Activated naive CD8-positive, alpha-beta T cell treated with anti-CD3 and anti-CD28 coated beads, Interleukin-2, amount 10 ng/mL, durations not matched to agents 7 days and 5 days (primary cell): Measurements from ENCODE around the gene KAT2A. TPM values are rescaled to one million over a fixed set of nuclear protein-coding genes. Genes with fewer than 3 reads are reported as not detected.
A peak's percentile ranks its signal among the peaks of the same experiment; 100 is the strongest.
"Not testable (repeated sequence)": the region's sequence is repeated elsewhere in the genome, so short reads cannot be mapped to it uniquely, and the experiment has no call there.

Experiments
- ATAC-seq: fragments of 150-1000 bp; cut with Tn5 transposase; one replicate; pipeline ENCODE4 v1.10.0; 2021; ENCODE audit warnings: low read depth, moderate library complexity
- POLR2A ChIA-PET: fragments of 350-600 bp; sonication (Branson Sonifier 250); formaldehyde crosslinking; loops from one replicate; lab custom pipeline; 2021; ENCODE audit warnings: antibody characterized with exemption; lab: Charles Lee
- DNase-seq: peaks from one replicate; pipeline ENCODE4 v3.0.0; 2021
- H3K27ac Mint-ChIP-seq: one replicate; pipeline ENCODE4 v1.8.0; 2022; ENCODE audit warnings: mild to moderate bottlenecking, mixed read lengths
- H3K27me3 Mint-ChIP-seq: one replicate; pipeline ENCODE4 v1.8.0; 2022; ENCODE audit warnings: mild to moderate bottlenecking, moderate library complexity, mixed read lengths
- H3K36me3 Mint-ChIP-seq: one replicate; pipeline ENCODE4 v1.8.0; 2021; ENCODE audit warnings: mild to moderate bottlenecking, mixed read lengths
- H3K4me1 Mint-ChIP-seq: one replicate; pipeline ENCODE4 v1.8.0; 2021; ENCODE audit warnings: mixed read lengths
- H3K4me3 Mint-ChIP-seq: one replicate; pipeline ENCODE4 v1.8.0; 2022; ENCODE audit warnings: mild to moderate bottlenecking, moderate library complexity, mixed read lengths
- H3K9me3 Mint-ChIP-seq: one replicate; pipeline ENCODE4 v1.8.0; 2021; ENCODE audit warnings: mixed read lengths
- total RNA-seq, 2 experiments: library from RNA; stranded (reverse); gene quantifications; one replicate each; pipeline ENCODE4 v1.2.3, GENCODE V29; 2021

KAT2A gene
- total RNA-seq, 2 experiments from 2014 or later, result 45.1 to 46.9 TPM

DNA sequence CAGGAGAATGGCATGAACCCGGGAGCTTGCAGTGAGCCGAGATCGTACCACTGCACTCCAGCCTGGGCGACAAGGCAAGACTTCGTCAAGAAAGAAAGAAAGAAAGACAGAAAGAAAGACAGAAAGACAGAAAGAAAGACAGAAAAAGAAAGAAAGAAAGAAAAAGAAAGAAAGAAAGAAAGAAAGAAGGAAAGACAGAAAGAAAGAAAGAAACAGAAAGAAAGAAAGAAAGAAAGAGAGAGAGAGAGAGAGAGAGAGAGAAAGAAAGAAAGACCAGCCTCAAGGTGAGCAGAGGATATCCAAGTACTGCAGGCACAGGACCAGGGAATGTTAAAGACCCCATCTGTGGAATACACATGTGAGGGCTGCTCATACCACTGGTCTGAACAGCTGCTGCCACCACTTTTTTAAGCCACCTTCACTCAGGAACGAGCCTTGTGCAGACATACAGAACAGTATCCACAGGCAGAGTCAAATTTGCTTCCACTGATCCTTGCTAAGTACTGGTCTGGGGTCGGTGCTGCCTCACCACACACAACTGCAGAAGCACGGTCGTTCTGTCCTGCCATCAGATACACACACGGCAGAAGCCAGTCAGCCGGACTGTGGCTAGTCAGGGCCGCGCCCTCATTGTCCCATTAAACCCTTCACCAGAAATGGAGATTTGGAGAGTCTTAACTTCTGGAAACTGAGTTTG lies 25.9 kb upstream of the KAT2A start:
- POLR2A ChIA-PET, result no interaction called here
- H3K9me3 Mint-ChIP-seq, result no peaks in the 10 kb centered on the region
- H3K4me3 Mint-ChIP-seq, result no peak overlapping the region
- peaks cover 8% of the 10 kb centered on the region for H3K36me3 Mint-ChIP-seq
- peaks cover 13% of the 10 kb centered on the region for H3K4me1 Mint-ChIP-seq
- ATAC-seq (no peak), DNase-seq (no peak)
- no peak overlapping the region for H3K27ac Mint-ChIP-seq
- no peaks in the 10 kb centered on the region for H3K27me3 Mint-ChIP-seq

DNA sequence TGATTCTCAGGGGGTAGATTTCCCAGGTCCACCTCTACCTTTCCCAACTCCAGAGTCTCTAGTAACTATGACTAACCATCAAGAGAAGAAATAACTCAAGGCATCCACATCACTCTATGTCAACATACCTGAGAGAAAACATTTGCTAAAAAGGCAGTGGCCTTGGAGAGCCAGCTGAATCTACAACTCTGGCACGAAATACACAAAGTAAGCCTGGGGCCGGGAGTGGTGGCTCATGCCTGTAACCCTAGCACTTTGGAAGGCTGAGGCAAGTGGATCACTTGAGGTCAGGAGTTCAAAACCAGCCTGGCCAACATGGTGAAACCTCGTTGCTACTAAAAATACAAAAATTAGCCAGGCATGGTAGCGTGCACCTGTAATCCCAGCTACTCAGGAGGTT lies 22.0 kb upstream of the KAT2A start:
- H3K27ac Mint-ChIP-seq, DNase-seq, H3K4me1 Mint-ChIP-seq: not testable (repeated sequence)

DNA sequence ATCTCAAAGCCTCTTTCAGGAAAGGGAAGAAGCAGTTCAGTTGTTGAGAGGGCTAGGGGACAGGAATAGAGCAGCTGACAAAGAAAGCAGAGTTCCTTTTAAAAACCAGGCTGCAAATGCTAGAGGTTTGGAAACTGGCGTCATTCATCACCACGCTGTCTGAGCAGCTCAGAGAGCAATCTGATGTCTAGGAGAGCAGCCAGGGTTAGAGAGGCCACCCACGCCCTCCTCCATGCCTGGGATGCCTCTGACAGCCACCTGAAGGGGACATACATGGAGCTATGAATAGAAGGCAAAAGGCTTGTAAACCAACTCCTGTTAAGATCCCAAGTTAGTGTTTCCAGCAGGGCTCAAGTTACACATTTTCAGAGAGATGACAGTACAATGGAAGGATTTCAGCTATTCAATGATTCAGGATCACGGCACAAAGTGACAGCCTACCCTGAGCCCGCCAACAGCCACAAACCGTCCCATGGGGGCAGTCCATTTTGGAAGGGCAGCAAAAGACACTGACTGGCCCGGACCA lies 21.3 kb upstream of the KAT2A start:
- Mint-ChIP-seq H3K27me3 (no peaks in the 10 kb centered on the region), H3K9me3 (no peaks in the 10 kb centered on the region), H3K27ac (no peak overlapping the region), H3K4me3 (no peak overlapping the region), H3K36me3 (peaks cover 12% of the 10 kb centered on the region), H3K4me1 (peaks cover 5% of the 10 kb centered on the region)
- ATAC-seq (no peak), DNase-seq (no peak)
- POLR2A ChIA-PET, result interaction anchor here (0.6 kb wide), 1 partner anchor 152 kb away, joined by 3 read pairs; no protein-coding TSS in a partner anchor

More for the DNA sequence above, 22.0 kb upstream of the KAT2A start:
- peaks cover 14% of the 10 kb centered on the region for H3K36me3 Mint-ChIP-seq
- H3K27me3 Mint-ChIP-seq, POLR2A ChIA-PET, H3K4me3 Mint-ChIP-seq, ATAC-seq, H3K9me3 Mint-ChIP-seq: not testable (repeated sequence)

DNA sequence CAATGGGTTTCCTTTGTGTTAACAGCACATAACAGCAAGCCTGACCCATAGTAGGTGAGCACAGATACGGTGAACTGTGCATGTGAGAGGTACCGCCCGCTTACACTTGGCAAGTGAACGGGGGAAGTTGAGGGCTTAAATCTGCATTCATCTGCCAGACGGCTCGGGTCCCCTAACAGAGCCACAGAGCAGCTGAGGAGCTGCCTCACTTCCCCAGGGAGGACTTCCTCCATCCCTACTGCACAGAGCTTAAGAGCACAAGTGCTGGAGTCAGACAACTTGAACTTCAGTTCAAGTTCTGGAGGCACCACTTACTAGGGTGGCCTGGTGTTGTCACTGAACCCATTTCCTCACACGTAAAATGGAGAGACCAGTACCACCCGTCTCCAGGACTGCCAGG lies 20.2 kb upstream of the KAT2A start:
- H3K36me3 Mint-ChIP-seq, result peaks cover 15% of the 10 kb centered on the region
- no peaks in the 10 kb centered on the region for H3K9me3 Mint-ChIP-seq
- ATAC-seq (no peak), DNase-seq (no peak)
- no peak overlapping the region for H3K4me3 Mint-ChIP-seq
- POLR2A ChIA-PET, result no interaction called here
- H3K27ac Mint-ChIP-seq, result no peak overlapping the region
- peaks cover 6% of the 10 kb centered on the region for H3K4me1 Mint-ChIP-seq
- H3K27me3 Mint-ChIP-seq, result no peaks in the 10 kb centered on the region

DNA sequence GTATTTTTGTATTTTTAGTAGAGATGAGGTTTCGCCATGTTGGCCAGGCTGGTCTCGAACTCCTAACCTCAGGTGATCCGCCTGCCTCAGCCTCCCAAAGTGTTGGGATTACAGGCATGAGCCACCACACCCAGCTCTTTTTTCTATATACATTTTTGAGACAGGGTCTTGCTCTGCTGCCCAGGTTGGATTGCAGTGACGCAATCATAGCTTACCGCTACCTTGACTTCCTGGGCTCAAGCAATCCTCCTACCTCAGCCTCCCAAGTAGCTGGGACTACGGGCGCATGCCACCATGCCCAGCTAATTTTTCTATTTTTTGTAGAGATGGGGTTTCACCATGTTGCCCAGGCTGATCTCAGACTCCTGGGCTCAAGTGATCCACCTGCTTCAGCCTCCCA lies 19.5 kb upstream of the KAT2A start:
- H3K4me3 Mint-ChIP-seq, H3K27me3 Mint-ChIP-seq, DNase-seq, ATAC-seq, H3K27ac Mint-ChIP-seq, H3K9me3 Mint-ChIP-seq: not testable (repeated sequence)
- POLR2A ChIA-PET, result interaction anchor here (1.1 kb wide), 1 partner anchor 13 kb away, joined by 3 read pairs; no protein-coding TSS in a partner anchor
- Mint-ChIP-seq H3K4me1 (peaks cover 13% of the 10 kb centered on the region), H3K36me3 (peaks cover 18% of the 10 kb centered on the region)

DNA sequence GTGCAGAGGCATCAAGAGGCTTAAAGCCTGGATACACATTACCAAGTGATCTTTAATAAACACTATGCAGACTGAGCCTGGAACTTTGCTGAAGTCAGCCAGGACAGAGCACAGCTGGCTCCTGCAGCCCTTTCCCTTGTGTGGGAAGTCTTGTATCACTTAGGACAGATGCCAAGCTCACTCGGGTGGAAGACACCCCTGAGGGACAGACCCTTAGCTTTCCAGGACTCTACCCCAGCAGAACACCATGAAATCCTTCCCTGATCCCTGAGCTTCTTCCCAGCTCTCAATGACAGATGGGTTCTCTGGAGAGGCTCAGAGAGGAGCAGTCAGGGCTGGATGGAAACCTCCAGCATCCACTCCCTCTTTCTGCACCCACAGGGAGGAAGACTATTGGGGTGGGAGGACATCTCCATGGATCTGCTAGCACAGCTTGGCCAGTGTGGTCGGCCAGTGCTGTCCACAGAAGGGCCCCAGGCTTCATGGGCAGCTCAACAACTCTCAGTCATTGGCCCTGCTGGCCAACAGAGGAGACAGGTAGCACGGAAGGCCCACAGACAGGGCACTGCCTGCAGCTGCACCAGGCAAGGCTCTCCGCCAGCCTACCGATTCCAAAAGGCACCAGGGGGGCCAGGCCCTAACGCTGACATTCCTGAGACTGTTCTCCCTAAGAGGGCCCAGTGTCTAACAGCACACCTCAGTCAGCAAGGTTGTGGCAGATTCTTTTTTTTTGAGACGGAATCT lies 17.8 kb upstream of the KAT2A start:
- peaks cover 18% of the 10 kb centered on the region for H3K4me1 Mint-ChIP-seq
- POLR2A ChIA-PET, result interaction anchor here (0.5 kb wide), 1 partner anchor 21 kb away, joined by 6 read pairs; no protein-coding TSS in a partner anchor
- no peak for DNase-seq

DNA sequence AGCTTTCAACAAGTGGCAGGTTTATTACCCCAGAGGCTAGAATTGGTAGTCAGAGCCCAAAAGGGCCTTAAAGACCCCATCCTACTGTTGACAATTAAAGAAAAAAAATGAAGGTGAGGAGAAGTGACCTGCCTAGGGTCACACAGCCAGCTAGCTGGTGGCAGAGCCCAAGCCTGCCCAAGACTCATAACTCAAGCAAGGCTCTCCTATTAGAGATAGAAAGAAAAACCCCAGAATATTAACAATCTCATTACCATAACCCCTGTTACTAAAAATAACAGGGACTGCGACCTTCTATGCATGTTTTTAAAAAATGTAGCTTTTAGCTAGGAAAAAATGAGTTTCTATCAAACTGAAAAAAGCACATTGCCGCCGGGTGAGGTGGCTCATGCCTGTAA lies 15.5 kb upstream of the KAT2A start:
- H3K4me1 Mint-ChIP-seq, result peaks cover 35% of the 10 kb centered on the region
- ATAC-seq (no peak), DNase-seq (no peak)
- peaks cover 23% of the 10 kb centered on the region for H3K36me3 Mint-ChIP-seq
- no peak overlapping the region for H3K4me3 Mint-ChIP-seq
- H3K9me3 Mint-ChIP-seq, result no peaks in the 10 kb centered on the region
- no peak overlapping the region for H3K27ac Mint-ChIP-seq
- POLR2A ChIA-PET, result interaction anchor here (0.8 to 1.2 kb wide), 2 partner anchors 17 to 44 kb away, joined by 3 read pairs; partner anchors contain the start of gene KCNH4
- H3K27me3 Mint-ChIP-seq, result no peaks in the 10 kb centered on the region

More for the DNA sequence above, 17.8 kb upstream of the KAT2A start:
- ATAC-seq, result no peak
- Mint-ChIP-seq H3K27ac (no peak overlapping the region), H3K9me3 (no peaks in the 10 kb centered on the region), H3K36me3 (peaks cover 23% of the 10 kb centered on the region), H3K27me3 (no peaks in the 10 kb centered on the region), H3K4me3 (no peak overlapping the region)

DNA sequence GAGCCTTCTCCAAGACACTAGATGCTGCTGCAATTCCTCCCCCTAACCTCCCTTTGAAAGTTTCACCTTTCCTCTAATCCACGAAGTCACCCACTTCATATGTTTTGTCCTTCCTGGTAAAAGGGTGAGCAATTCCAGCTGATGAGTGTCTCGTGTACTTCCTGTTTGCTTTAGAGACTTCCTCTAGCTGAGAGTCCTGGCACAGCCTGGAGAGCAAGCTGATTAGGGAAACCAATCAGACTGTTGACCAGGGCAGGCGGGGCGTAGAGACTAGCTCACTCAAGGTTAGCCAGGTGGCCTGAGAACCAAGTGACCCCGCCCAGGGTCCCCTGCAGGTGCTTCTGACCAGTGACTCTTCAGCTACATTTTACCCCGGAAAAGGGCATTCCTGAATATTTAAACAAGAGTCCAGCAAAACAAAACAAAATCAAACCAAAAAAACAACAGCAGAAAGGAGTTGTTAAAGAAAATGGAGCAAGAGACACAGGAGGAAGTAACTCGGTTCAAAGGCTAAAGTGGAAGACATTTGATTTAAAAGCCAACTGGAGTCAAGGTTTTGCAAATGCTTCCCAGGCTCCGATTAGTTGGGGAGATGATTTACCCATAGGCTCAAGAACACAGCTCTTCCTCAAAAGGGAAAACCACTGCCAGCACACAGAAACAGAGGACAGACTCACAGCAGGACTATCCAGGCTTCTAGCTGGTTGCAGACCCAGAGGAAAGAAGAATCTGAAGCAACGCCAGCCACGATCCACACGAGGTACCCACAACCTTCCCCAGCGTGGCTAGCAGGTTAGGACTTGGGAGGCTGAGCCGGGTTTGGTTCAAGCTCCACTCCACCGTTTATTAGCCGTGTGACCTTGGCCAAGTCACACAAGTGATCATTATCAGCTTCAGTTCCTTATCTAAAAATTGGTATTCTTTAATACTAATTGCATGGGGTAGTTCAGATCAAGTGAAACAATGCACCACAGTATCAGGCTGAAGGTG lies 14.8 kb upstream of the KAT2A start:
- POLR2A ChIA-PET, result interaction anchor here (0.8 to 4.0 kb wide), 3 partner anchors 15 to 45 kb away, joined by 3 to 14 read pairs (median 3); partner anchors contain the start of genes KAT2A and KCNH4
- H3K9me3 Mint-ChIP-seq, result no peaks in the 10 kb centered on the region
- peaks cover 39% of the 10 kb centered on the region for H3K4me1 Mint-ChIP-seq
- ATAC-seq (no peak), DNase-seq (no peak)
- H3K4me3 Mint-ChIP-seq, result no peak overlapping the region
- H3K27ac Mint-ChIP-seq, result peak overlapping the region; percentile 61
- H3K36me3 Mint-ChIP-seq, result peaks cover 21% of the 10 kb centered on the region
- no peaks in the 10 kb centered on the region for H3K27me3 Mint-ChIP-seq

DNA sequence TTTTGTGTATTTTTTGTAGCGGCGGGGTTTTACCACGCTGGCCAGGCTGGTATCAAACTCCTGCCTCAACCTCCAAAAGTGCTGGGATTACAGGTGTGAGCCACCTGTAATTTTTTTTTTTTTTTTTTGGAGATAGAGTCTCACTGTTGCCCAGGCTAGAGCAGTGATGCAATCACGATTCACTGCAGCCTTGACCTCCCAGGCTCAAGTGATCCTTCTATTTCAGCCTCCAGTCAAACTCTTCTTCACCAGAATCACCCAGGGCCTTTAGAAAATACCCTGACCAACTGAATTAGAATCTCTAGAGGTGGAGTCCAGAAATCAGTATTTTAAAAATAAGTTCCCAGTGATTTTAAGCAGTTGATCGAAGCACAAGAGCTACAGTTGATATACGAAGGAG lies 14.0 kb upstream of the KAT2A start:
- POLR2A ChIA-PET, result interaction anchor here (4.0 kb wide), 1 partner anchor 14 kb away, joined by 14 read pairs; the partner anchor contains the start of gene KAT2A
- peaks cover 37% of the 10 kb centered on the region for H3K4me1 Mint-ChIP-seq
- DNase-seq (no peak), ATAC-seq (no peak)
- no peaks in the 10 kb centered on the region for H3K9me3 Mint-ChIP-seq
- no peak overlapping the region for H3K4me3 Mint-ChIP-seq
- H3K27ac Mint-ChIP-seq, result peak overlapping the region; percentile 61
- peaks cover 22% of the 10 kb centered on the region for H3K36me3 Mint-ChIP-seq
- H3K27me3 Mint-ChIP-seq, result no peaks in the 10 kb centered on the region

DNA sequence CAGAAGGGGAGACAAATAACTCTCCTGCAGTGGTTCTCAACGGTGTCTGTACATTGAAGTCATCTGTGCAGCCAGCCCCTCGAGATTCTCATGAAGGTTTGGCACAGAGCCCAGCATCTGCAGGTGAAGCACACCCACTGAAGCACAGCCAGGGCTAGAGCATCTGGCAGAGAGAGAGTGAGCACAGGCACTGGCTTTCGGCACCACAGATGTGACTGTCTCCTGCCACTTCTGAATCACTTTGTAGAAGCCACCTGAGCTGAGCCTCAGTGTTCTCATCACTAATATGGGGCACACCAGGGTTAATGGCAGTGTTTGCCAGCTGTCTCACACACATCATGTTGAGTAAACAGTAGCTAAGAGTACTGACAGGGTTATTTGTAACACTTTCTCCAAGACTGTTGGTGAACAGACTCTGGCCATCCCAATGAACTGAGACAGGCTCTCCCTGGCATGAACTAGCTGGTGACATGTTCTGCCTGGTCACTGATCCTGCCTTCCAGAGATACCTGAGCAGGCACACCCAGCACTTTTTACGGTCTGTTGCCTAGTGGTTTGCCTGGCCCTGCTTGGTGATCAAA lies 12.4 kb upstream of the KAT2A start:
- Mint-ChIP-seq H3K4me1 (peaks cover 40% of the 10 kb centered on the region), H3K36me3 (peaks cover 24% of the 10 kb centered on the region), H3K4me3 (no peak overlapping the region), H3K27ac (peak overlapping the region; percentile 60), H3K9me3 (no peaks in the 10 kb centered on the region), H3K27me3 (no peaks in the 10 kb centered on the region)
- ATAC-seq (peak; percentile 51), DNase-seq (no peak)
- POLR2A ChIA-PET, result interaction anchor here (1.3 to 4.0 kb wide), 3 partner anchors 13 to 21 kb away, joined by 4 to 14 read pairs (median 8); partner anchors contain the start of genes DHX58 and KAT2A

DNA sequence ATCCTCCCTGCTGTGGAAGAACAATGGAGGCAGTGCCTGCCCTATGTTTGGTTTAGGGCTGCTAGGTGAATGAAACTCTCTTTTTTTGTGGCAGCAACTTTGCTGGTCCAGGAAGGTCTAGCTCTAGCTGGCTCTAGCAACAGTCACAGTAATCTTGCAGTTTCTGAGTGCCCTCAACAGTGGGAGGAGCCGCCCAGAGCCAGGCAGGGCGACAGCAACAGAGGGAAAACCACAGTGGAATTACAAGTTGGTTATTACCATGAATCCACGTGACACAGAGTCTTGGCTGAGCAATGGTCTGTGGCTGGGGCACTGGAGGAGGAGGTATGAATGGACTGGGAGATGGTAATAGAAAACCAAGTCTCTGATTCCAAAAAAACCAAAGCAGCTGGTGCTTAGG lies 11.8 kb upstream of the KAT2A start:
- POLR2A ChIA-PET, result interaction anchor here (1.3 to 4.0 kb wide), 3 partner anchors 12 to 21 kb away, joined by 4 to 14 read pairs (median 8); partner anchors contain the start of genes DHX58 and KAT2A
- no peaks in the 10 kb centered on the region for H3K27me3 Mint-ChIP-seq
- peak; percentile 59 for ATAC-seq
- no peak overlapping the region for H3K4me3 Mint-ChIP-seq
- H3K4me1 Mint-ChIP-seq, result peaks cover 42% of the 10 kb centered on the region
- no peaks in the 10 kb centered on the region for H3K9me3 Mint-ChIP-seq
- H3K27ac Mint-ChIP-seq, result peak overlapping the region; percentile 60
- DNase-seq, result no peak
- peaks cover 29% of the 10 kb centered on the region for H3K36me3 Mint-ChIP-seq

DNA sequence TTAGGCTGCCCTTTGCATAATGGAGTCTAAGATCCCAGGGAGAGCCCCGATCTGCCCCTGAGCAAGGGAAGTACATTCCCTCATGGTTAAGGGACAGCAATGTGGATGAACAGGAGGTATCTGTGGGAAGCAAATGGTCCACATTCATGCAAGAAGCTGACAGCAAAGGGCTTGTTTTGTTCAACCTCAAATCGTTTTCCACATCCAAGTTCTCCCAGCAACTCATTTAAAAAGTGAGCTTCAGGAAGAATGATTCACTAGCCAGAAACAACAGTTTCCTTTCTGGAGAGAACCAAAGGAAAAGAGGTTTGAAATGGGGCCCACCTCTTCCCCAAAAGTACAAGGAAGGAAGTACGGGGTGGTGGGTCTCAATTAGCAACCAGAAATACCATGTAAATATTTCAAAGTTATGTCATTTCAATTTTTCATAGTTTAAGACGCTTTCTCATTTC lies 10.8 kb upstream of the KAT2A start:
- H3K27ac Mint-ChIP-seq, result no peak overlapping the region

More for the DNA sequence above, 10.8 kb upstream of the KAT2A start:
- DNase-seq (no peak), ATAC-seq (no peak)
- POLR2A ChIA-PET, result interaction anchor here (2.5 to 4.0 kb wide), 2 partner anchors 11 to 19 kb away, joined by 8 to 14 read pairs; partner anchors contain the start of genes DHX58 and KAT2A
- Mint-ChIP-seq H3K36me3 (peaks cover 30% of the 10 kb centered on the region), H3K4me3 (no peak overlapping the region), H3K4me1 (peaks cover 42% of the 10 kb centered on the region), H3K27me3 (no peaks in the 10 kb centered on the region), H3K9me3 (no peaks in the 10 kb centered on the region)
